WTC11 (cell line): ENCODE data around the gene PFN1. TPM values are rescaled to one million over a fixed set of nuclear protein-coding genes. Genes with fewer than 3 reads are reported as not detected.

Experiments used
- ATAC-seq: fragments of 200-7000 bp; cut with Tn5 transposase; 2 replicates; pipeline ENCODE4 v1.10.0; 2021; ENCODE audit warnings: mild to moderate bottlenecking, moderate library complexity
- CTCF ChIA-PET: fragments of 300-600 bp; sonication (Branson Sonifier 250); formaldehyde crosslinking; loops from one replicate; lab custom pipeline; 2021; ENCODE audit warnings: antibody characterized with exemption; lab: Charles Lee
- POLR2A ChIA-PET: fragments of 350-600 bp; sonication (Branson Sonifier 250); formaldehyde crosslinking; loops from one replicate; lab custom pipeline; 2021; ENCODE audit warnings: antibody characterized with exemption; lab: Charles Lee
- DNase-seq: peaks from one replicate; pipeline ENCODE4 v3.0.0; 2021; ENCODE audit warnings: low spot score
- H3K27ac Mint-ChIP-seq: 2 replicates; pipeline ENCODE4 v1.8.0; 2021; ENCODE audit warnings: mixed read lengths
- H3K27me3 Mint-ChIP-seq: 2 replicates; pipeline ENCODE4 v1.8.0; 2021; ENCODE audit warnings: low read depth, mild to moderate bottlenecking, moderate library complexity, mixed read lengths
- H3K36me3 Mint-ChIP-seq: 2 replicates; pipeline ENCODE4 v1.8.0; 2021; ENCODE audit warnings: mixed read lengths
- H3K4me1 Mint-ChIP-seq: 2 replicates; pipeline ENCODE4 v1.8.0; 2022; ENCODE audit warnings: mixed read lengths
- H3K4me3 Mint-ChIP-seq: 2 replicates; pipeline ENCODE4 v1.8.0; 2021; ENCODE audit warnings: mild to moderate bottlenecking, moderate library complexity, mixed read lengths
- H3K9me3 Mint-ChIP-seq: 2 replicates; pipeline ENCODE4 v1.8.0; 2021; ENCODE audit warnings: mixed read lengths
- FOXP1 ChIP-seq: sonication (generic); formaldehyde crosslinking; IDR thresholded peaks from 2 replicates; pipeline ENCODE4 v1.8.0; 2022; ENCODE audit warnings: missing genetic modification reagents, mild to moderate bottlenecking, moderate library complexity, borderline replicate concordance
- KAT7 ChIP-seq: sonication (generic); formaldehyde crosslinking; IDR thresholded peaks from 2 replicates; pipeline ENCODE4 v1.8.1; 2023; ENCODE audit warnings: missing genetic modification reagents, mild to moderate bottlenecking, borderline replicate concordance
- MAX ChIP-seq: sonication (generic); formaldehyde crosslinking; IDR thresholded peaks from 2 replicates; pipeline ENCODE4 v1.8.0; 2022; ENCODE audit warnings: mild to moderate bottlenecking, missing genetic modification reagents
- RELA ChIP-seq: sonication (generic); formaldehyde crosslinking; IDR thresholded peaks from 2 replicates; pipeline ENCODE4 v1.8.1; 2022; ENCODE audit warnings: missing genetic modification reagents, mild to moderate bottlenecking, borderline replicate concordance
- SOX15 ChIP-seq: fragments of 250-450 bp; sonication (Bioruptor Pico); IDR thresholded peaks from 2 replicates; pipeline ENCODE4 v1.9.0; 2021; ENCODE audit warnings: mild to moderate bottlenecking
- TCF7 ChIP-seq: sonication (generic); formaldehyde crosslinking; IDR thresholded peaks from 2 replicates; pipeline ENCODE4 v1.8.0; 2022; ENCODE audit warnings: mild to moderate bottlenecking, low read depth, missing genetic modification reagents, moderate library complexity
- TEAD1 ChIP-seq: sonication (generic); formaldehyde crosslinking; IDR thresholded peaks from 2 replicates; pipeline ENCODE4 v1.8.0; 2022; ENCODE audit warnings: mild to moderate bottlenecking, missing genetic modification reagents
- USF1 ChIP-seq: sonication (generic); formaldehyde crosslinking; IDR thresholded peaks from 2 replicates; pipeline ENCODE4 v1.8.0; 2022; ENCODE audit warnings: mild to moderate bottlenecking, missing genetic modification reagents
- ZMAT4 ChIP-seq: fragments of 250-450 bp; sonication (Bioruptor Pico); IDR thresholded peaks from 2 replicates; pipeline ENCODE4 v1.9.0; 2021; ENCODE audit warnings: mild to moderate bottlenecking
- ZNF416 ChIP-seq: fragments of 250-450 bp; sonication (Bioruptor Pico); IDR thresholded peaks from 2 replicates; pipeline ENCODE4 v1.9.0; 2021; ENCODE audit warnings: mild to moderate bottlenecking, inconsistent platforms
- total RNA-seq: library from RNA; stranded (reverse); gene quantifications from 3 replicates; pipeline ENCODE4 v1.2.3, GENCODE V29; 2021
- TF ChIP-seq, protein P1 (sequence below): sonication (generic); formaldehyde crosslinking; IDR thresholded peaks from 2 replicates; pipeline ENCODE4 v1.8.0; 2022; ENCODE audit warnings: missing genetic modification reagents
- TF ChIP-seq, protein P2 (sequence below): fragments of 250-450 bp; sonication (Bioruptor Pico); IDR thresholded peaks from 2 replicates; pipeline ENCODE4 v1.9.0; 2021; ENCODE audit warnings: mild to moderate bottlenecking, borderline replicate concordance
- TF ChIP-seq, protein P3 (sequence below): sonication (generic); formaldehyde crosslinking; IDR thresholded peaks from 2 replicates; pipeline ENCODE4 v1.8.1; 2023; ENCODE audit warnings: mild to moderate bottlenecking, moderate library complexity, missing genetic modification reagents
- TF ChIP-seq, protein P4 (sequence below): sonication (generic); formaldehyde crosslinking; IDR thresholded peaks from 2 replicates; pipeline ENCODE4 v1.8.0; 2023; ENCODE audit warnings: mild to moderate bottlenecking, missing genetic modification reagents

The PFN1 gene
- total RNA-seq, 1 experiment from 2014 or later = 1,289 TPM

DNA sequence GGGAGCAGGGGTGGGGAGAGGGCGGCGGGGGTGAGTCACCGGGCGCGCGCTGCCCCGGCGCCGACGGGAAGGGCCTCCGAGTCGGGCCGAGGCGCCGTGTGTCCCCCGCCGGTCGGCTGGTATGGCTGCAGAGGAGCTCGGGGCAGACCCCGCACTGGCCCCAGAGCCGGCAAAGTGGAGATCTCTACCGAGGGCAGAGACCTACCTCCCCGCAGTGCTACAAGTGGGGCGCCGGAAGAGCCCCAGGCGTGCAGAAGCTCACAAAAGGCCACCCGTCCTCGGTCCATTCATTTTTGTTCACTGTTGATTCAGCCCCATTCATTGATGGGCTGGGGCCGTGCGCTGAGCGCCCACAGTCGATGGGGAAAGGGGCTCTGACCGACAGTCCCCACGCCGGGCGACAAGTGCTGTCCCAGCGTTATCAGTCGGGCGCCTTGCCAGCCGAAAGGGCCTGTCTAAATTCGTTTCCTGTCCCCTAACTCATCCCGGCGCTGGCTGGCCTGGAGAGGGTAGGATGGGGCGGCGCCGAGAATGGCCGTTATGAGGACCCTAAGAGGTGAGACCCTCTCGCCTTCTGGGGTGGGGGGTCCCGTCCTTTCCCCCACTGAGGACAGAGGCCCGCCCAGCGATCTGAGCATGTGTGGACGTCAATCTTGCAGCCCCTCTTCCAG is 1.9 kb upstream of the PFN1 start (continued):
- 0 out of 2 replicates have a peak, but pooled peaks have one; percentile 4 for TF ChIP-seq FOXP1
- TF ChIP-seq RELA (CRISPR knock-in tag) = no peak
- 0 out of 2 replicates have a peak, but pooled peaks have one; percentile 19 for TF ChIP-seq TEAD1
- TF ChIP-seq, protein P1, sequence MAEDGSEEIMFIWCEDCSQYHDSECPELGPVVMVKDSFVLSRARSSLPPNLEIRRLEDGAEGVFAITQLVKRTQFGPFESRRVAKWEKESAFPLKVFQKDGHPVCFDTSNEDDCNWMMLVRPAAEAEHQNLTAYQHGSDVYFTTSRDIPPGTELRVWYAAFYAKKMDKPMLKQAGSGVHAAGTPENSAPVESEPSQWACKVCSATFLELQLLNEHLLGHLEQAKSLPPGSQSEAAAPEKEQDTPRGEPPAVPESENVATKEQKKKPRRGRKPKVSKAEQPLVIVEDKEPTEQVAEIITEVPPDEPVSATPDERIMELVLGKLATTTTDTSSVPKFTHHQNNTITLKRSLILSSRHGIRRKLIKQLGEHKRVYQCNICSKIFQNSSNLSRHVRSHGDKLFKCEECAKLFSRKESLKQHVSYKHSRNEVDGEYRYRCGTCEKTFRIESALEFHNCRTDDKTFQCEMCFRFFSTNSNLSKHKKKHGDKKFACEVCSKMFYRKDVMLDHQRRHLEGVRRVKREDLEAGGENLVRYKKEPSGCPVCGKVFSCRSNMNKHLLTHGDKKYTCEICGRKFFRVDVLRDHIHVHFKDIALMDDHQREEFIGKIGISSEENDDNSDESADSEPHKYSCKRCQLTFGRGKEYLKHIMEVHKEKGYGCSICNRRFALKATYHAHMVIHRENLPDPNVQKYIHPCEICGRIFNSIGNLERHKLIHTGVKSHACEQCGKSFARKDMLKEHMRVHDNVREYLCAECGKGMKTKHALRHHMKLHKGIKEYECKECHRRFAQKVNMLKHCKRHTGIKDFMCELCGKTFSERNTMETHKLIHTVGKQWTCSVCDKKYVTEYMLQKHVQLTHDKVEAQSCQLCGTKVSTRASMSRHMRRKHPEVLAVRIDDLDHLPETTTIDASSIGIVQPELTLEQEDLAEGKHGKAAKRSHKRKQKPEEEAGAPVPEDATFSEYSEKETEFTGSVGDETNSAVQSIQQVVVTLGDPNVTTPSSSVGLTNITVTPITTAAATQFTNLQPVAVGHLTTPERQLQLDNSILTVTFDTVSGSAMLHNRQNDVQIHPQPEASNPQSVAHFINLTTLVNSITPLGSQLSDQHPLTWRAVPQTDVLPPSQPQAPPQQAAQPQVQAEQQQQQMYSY = no peak

DNA sequence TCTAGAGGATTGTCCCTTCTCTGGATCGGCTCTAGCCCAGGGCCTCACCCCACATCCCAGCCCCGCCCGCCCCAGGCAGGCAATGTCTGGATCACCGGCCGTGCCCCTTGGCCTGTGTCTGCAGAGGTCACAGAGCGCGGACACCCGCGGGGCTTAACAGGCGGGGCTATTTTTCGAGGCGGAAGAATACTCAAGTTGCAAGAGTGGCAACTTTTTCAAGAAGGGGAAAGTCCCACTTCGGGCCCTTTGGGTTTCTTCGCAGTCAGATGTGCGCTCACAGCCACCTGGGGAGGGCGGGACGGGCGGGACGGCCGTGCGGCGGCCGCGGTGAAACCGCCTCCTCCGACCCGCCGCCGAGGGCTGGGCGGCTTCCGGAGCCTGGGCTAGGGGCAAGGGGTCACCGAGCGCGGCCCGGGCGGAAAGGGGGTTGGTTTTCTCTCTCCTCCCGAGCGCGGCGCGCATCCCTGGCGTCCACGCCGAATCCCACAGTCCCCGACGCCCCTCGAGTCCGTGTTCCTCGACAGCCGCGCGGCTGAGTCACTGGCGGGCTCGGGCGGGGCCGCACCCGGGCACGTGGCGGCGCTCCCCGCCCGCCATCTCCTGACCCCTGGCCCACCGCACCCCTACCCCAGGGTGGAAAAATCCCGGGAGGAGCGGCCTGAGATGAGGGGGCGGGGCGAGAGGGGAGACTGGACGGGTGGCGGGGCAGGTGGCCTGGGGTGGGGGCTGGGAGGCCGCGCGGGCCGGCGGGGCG is 1.2 kb upstream of the PFN1 start:
- ChIA-PET POLR2A (interaction anchor here (0.9 to 3.5 kb wide), 6 partner anchors 9 to 50 kb away, joined by 5 to 45 read pairs (median 12); partner anchors contain the start of genes C17orf107, RNF167, SLC25A11 and SPAG7), CTCF (interaction anchor here (1.0 to 5.4 kb wide), 6 partner anchors 10 to 40 kb away, joined by 3 to 27 read pairs (median 14); partner anchors contain the start of genes RNF167, SLC25A11 and SPAG7)
- Mint-ChIP-seq H3K9me3 (no peaks in the 10 kb centered on the region), H3K36me3 (peaks cover 24% of the 10 kb centered on the region), H3K27me3 (no peaks in the 10 kb centered on the region), H3K27ac (peak overlapping the region; percentile 82; the same call in 1 of the 2 replicates), H3K4me3 (peak overlapping the region; percentile 91), H3K4me1 (peaks cover 48% of the 10 kb centered on the region)
- ATAC-seq (peak; percentile 17), DNase-seq (peak; percentile 74)
- 0 out of 2 replicates have a peak, but pooled peaks have one; percentile 30 for TF ChIP-seq TCF7 (CRISPR knock-in tag)
- TF ChIP-seq, protein P2, sequence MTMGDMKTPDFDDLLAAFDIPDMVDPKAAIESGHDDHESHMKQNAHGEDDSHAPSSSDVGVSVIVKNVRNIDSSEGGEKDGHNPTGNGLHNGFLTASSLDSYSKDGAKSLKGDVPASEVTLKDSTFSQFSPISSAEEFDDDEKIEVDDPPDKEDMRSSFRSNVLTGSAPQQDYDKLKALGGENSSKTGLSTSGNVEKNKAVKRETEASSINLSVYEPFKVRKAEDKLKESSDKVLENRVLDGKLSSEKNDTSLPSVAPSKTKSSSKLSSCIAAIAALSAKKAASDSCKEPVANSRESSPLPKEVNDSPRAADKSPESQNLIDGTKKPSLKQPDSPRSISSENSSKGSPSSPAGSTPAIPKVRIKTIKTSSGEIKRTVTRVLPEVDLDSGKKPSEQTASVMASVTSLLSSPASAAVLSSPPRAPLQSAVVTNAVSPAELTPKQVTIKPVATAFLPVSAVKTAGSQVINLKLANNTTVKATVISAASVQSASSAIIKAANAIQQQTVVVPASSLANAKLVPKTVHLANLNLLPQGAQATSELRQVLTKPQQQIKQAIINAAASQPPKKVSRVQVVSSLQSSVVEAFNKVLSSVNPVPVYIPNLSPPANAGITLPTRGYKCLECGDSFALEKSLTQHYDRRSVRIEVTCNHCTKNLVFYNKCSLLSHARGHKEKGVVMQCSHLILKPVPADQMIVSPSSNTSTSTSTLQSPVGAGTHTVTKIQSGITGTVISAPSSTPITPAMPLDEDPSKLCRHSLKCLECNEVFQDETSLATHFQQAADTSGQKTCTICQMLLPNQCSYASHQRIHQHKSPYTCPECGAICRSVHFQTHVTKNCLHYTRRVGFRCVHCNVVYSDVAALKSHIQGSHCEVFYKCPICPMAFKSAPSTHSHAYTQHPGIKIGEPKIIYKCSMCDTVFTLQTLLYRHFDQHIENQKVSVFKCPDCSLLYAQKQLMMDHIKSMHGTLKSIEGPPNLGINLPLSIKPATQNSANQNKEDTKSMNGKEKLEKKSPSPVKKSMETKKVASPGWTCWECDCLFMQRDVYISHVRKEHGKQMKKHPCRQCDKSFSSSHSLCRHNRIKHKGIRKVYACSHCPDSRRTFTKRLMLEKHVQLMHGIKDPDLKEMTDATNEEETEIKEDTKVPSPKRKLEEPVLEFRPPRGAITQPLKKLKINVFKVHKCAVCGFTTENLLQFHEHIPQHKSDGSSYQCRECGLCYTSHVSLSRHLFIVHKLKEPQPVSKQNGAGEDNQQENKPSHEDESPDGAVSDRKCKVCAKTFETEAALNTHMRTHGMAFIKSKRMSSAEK = no peak
- TF ChIP-seq MAX = peak; percentile 88; the same call in 1 of the 2 replicates
- 0 out of 2 replicates have a peak, but pooled peaks have one; percentile 21 for TF ChIP-seq ZNF416 (CRISPR knock-in tag)
- TF ChIP-seq ZMAT4 (CRISPR knock-in tag) = no peak
- TF ChIP-seq SOX15 (CRISPR knock-in tag) = no peak
- TF ChIP-seq, protein P3, sequence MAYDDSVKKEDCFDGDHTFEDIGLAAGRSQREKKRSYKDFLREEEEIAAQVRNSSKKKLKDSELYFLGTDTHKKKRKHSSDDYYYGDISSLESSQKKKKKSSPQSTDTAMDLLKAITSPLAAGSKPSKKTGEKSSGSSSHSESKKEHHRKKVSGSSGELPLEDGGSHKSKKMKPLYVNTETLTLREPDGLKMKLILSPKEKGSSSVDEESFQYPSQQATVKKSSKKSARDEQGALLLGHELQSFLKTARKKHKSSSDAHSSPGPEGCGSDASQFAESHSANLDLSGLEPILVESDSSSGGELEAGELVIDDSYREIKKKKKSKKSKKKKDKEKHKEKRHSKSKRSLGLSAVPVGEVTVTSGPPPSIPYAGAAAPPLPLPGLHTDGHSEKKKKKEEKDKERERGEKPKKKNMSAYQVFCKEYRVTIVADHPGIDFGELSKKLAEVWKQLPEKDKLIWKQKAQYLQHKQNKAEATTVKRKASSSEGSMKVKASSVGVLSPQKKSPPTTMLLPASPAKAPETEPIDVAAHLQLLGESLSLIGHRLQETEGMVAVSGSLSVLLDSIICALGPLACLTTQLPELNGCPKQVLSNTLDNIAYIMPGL (CRISPR knock-in tag) = no peak; the same call in 1 of the 2 replicates
- TF ChIP-seq, protein P4, sequence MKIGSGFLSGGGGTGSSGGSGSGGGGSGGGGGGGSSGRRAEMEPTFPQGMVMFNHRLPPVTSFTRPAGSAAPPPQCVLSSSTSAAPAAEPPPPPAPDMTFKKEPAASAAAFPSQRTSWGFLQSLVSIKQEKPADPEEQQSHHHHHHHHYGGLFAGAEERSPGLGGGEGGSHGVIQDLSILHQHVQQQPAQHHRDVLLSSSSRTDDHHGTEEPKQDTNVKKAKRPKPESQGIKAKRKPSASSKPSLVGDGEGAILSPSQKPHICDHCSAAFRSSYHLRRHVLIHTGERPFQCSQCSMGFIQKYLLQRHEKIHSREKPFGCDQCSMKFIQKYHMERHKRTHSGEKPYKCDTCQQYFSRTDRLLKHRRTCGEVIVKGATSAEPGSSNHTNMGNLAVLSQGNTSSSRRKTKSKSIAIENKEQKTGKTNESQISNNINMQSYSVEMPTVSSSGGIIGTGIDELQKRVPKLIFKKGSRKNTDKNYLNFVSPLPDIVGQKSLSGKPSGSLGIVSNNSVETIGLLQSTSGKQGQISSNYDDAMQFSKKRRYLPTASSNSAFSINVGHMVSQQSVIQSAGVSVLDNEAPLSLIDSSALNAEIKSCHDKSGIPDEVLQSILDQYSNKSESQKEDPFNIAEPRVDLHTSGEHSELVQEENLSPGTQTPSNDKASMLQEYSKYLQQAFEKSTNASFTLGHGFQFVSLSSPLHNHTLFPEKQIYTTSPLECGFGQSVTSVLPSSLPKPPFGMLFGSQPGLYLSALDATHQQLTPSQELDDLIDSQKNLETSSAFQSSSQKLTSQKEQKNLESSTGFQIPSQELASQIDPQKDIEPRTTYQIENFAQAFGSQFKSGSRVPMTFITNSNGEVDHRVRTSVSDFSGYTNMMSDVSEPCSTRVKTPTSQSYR (CRISPR knock-in tag) = 0 out of 2 replicates have a peak, but pooled peaks have one; percentile 60
- no peak for TF ChIP-seq TEAD1
- peak; percentile 56; the same call in 1 of the 2 replicates for TF ChIP-seq USF1 (CRISPR knock-in tag)
- 0 out of 2 replicates have a peak, but pooled peaks have one; percentile 55 for TF ChIP-seq KAT7
